A673 (cell line): Measurements from ENCODE around the gene SBK1.

ENCODE experiments used
- EZH2 ChIP-seq: fragments of 200-600 bp; sonication (generic); IDR thresholded peaks from 2 replicates; pipeline ENCODE4 v1.6.1; 2017; ENCODE audit warnings: borderline replicate concordance, low read depth, mild to moderate bottlenecking, mixed read lengths, antibody characterized with exemption, low read length; ENCODE audit not compliant: poor library complexity, severe bottlenecking
- TF ChIP-seq, protein P1 (sequence below): fragments of 300-800, 200-600 bp; sonication (generic); conservative IDR thresholded peaks from 2 replicates; pipeline ENCODE4 v1.5.1; 2017; ENCODE audit warnings: low read depth, mild to moderate bottlenecking, antibody characterized with exemption, low read length, moderate library complexity, mixed read lengths

DNA sequence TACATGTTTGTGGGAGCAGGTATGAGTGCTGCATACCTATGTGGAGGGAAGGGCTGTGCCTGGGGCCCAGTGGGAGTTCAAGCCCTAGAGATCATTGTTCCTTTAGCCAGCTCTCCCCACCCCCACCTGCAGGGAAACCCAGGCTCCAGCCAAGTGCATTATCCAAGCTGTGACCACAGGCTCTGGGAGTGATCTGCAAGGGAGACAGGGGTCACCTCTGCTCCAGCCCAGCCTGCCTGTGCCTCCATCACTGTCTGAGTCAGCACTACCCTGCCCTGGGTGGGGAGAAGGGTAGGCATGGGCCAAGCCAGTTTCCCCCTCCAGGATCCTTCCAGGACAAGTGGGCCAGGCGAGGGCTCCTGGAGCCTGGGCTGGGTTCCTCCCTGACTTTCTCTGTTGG is 32.1 kb upstream of the SBK1 start:
- no peak for TF ChIP-seq EZH2
- TF ChIP-seq, protein P1, sequence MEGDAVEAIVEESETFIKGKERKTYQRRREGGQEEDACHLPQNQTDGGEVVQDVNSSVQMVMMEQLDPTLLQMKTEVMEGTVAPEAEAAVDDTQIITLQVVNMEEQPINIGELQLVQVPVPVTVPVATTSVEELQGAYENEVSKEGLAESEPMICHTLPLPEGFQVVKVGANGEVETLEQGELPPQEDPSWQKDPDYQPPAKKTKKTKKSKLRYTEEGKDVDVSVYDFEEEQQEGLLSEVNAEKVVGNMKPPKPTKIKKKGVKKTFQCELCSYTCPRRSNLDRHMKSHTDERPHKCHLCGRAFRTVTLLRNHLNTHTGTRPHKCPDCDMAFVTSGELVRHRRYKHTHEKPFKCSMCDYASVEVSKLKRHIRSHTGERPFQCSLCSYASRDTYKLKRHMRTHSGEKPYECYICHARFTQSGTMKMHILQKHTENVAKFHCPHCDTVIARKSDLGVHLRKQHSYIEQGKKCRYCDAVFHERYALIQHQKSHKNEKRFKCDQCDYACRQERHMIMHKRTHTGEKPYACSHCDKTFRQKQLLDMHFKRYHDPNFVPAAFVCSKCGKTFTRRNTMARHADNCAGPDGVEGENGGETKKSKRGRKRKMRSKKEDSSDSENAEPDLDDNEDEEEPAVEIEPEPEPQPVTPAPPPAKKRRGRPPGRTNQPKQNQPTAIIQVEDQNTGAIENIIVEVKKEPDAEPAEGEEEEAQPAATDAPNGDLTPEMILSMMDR = no peak
